Breast epithelium (tissue), 4 donors: ENCODE data around the gene SLC34A1. TPM values are rescaled to one million over a fixed set of nuclear protein-coding genes. Genes with fewer than 3 reads are reported as not detected.

ENCODE experiments used
- DNase-seq, 2 donors: peaks; one replicate each; pipeline ENCODE4 v3.0.0-alpha.2; 2019; ENCODE audit warnings: low spot score in 2 of 2
- H3K27ac ChIP-seq, 2 donors: fragments of 200-600 bp; sonication (generic) in 1 of 2; one replicate each; pipeline ENCODE4 v1.5.1; 2016 to 2019; ENCODE audit warnings: mild to moderate bottlenecking in 1 of 2
- H3K27me3 ChIP-seq, 2 donors: fragments of 200-600 bp; sonication (generic) in 1 of 2; one replicate each; pipeline versions ENCODE4 v1.5.1 to v1.6.0; 2017 to 2019; ENCODE audit warnings: control low read depth in 1 of 2, mild to moderate bottlenecking in 1 of 2
- H3K36me3 ChIP-seq: fragments of 200-600 bp; one replicate; pipeline ENCODE4 v1.5.1; 2019
- H3K4me1 ChIP-seq, 2 donors: fragments of 200-600 bp; sonication (generic); one replicate each; pipeline ENCODE4 v1.5.1; 2016 to 2019; ENCODE audit warnings: control low read depth in 1 of 2
- H3K4me3 ChIP-seq, 3 donors: fragments of 200-600 bp; sonication (generic); 1 replicate in 2 of 3; 2 replicates in 1 of 3; pipeline ENCODE4 v1.5.1; 2016 to 2019; ENCODE audit warnings: mild to moderate bottlenecking in 3 of 3, moderate library complexity in 2 of 3
- H3K9me3 ChIP-seq, 2 donors: fragments of 200-600 bp; sonication (generic) in 1 of 2; one replicate each; pipeline ENCODE4 v1.5.1; 2016 to 2019; ENCODE audit warnings: control low read depth in 1 of 2
- POLR2A ChIP-seq: fragments of 450-650 bp; IDR thresholded peaks from one replicate; pipeline ENCODE4 v1.6.1; 2016; ENCODE audit warnings: antibody characterized with exemption, mild to moderate bottlenecking, moderate library complexity
- POLR2AphosphoS5 ChIP-seq, 3 donors: sonication (generic); formaldehyde crosslinking; IDR thresholded peaks; one replicate each; pipeline ENCODE4 v1.6.1; 2017; ENCODE audit warnings: antibody characterized with exemption in 3 of 3
- intact Hi-C: fragments of 100-400 bp; cut with DNase I; formaldehyde crosslinking; loops from one replicate; pipeline ENCODE4 v1.15.1; 2023; ENCODE audit warnings: low total_unique reads
- total RNA-seq, 3 donors: library from RNA; depleted of rRNA; stranded (reverse); fragments of >200 nt; gene quantifications; one replicate each; pipeline ENCODE4 v1.1.0, GENCODE V29; 2016
- TF ChIP-seq, protein P1 (sequence below), 3 donors: fragments of 450-650 bp; IDR thresholded peaks; one replicate each; pipeline ENCODE4 v1.5.1; 2016 to 2017; ENCODE audit warnings: antibody characterized with exemption in 3 of 3, mild to moderate bottlenecking in 3 of 3, moderate library complexity in 3 of 3

Gene SLC34A1
- total RNA-seq, 3 donors from 2014 or later: not detected

DNA sequence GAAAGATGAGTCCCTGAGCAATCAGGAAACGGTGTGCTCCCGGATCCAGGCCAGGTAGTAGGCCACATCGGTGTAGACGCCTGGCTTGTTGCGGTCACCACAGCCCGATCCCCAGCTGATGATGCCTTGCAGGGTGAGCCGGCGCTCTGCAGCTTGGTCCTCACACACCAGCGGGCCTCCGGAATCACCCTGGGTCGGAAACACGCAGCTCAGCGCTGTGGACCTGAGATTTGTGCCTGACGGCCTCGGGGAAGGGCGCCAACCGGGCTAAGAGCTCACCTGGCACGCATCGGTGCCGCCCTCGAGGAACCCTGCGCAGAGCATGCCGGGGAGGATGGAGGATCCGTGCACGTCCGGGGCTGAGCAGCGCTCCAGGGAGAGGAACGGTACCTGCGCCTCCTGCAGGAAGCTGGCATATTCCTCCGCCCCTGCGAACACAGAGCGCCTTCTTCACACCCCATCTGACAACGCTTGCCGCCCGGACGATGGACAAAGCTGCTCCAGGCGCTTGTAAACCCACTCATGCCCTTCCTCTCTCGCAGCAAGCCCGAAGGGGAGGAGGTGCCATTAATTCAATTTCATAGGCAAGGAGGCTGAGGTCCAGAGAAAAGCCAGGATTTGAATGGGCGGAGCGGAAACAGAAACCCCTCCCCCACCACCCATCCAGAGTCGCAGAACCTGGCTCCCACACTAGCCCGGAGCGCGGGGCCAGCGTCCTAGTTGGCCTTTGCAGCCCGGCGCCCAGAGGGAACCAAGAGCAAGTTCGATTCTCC, 18.2 kb downstream of the SLC34A1 start:
- Histone ChIP-seq H3K27ac (peak overlapping the region in 1 of 2 donors; percentile 11), H3K36me3 (no peaks in the 10 kb centered on the region), H3K9me3 (no peaks in the 10 kb centered on the region), H3K27me3 (peaks cover 9 to 27% of the 10 kb centered on the region in 2 donors), H3K4me3 (peak overlapping the region in 2 of 3 donors; percentile 63 to 71), H3K4me1 (peaks cover 5 to 14% of the 10 kb centered on the region in 2 donors)
- DNase-seq: peak; percentile 48 to 76
- intact Hi-C loops: loop anchor here (5.0 kb wide), 1 partner anchor 100 kb away; no protein-coding TSS in a partner anchor
- TF ChIP-seq POLR2AphosphoS5 (IDR thresholded peaks at IDR 0.05): no peak
- TF ChIP-seq, protein P1, sequence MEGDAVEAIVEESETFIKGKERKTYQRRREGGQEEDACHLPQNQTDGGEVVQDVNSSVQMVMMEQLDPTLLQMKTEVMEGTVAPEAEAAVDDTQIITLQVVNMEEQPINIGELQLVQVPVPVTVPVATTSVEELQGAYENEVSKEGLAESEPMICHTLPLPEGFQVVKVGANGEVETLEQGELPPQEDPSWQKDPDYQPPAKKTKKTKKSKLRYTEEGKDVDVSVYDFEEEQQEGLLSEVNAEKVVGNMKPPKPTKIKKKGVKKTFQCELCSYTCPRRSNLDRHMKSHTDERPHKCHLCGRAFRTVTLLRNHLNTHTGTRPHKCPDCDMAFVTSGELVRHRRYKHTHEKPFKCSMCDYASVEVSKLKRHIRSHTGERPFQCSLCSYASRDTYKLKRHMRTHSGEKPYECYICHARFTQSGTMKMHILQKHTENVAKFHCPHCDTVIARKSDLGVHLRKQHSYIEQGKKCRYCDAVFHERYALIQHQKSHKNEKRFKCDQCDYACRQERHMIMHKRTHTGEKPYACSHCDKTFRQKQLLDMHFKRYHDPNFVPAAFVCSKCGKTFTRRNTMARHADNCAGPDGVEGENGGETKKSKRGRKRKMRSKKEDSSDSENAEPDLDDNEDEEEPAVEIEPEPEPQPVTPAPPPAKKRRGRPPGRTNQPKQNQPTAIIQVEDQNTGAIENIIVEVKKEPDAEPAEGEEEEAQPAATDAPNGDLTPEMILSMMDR (IDR thresholded peaks at IDR 0.05): peak in 2 of 3 donors; percentile 38 to 39

DNA sequence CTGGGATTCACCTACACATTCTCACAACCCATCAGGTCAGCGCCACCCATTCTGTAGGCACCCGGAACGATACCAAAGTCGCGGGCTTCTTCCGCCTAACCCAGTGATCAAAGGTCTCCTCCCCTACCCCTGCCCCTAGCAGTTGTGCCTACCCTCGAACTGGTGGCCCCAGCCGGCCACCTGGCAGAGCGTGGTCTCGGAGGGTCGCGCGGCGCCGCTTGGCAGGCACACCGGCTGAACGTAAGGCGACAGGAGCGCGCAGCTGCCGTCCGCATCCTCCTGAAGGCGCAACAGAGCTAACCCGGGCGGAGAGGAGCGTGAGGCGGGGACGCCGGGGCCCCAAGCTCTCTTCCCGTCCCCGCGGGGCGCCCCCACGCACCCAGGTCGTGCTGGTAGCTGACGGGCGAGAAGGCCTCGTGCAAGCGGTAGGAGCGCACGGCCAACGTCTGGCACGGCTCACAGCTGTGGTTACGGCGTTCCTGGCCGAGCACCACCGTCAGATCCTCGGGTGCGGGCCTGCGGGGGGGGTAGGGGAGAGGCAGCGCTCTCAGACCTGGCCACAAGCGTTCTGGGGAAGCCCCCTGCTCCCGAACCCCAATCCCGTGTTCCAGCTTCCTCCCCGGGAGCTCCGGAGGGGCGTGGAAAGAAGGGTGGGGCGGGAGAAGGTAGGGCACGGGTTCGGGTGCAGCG, 19.0 kb downstream of the SLC34A1 start:
- no peak for DNase-seq
- H3K4me1 ChIP-seq: peaks cover 5 to 14% of the 10 kb centered on the region in 2 donors
- intact Hi-C loops: loop anchor here (5.0 kb wide), 1 partner anchor 99 kb away; no protein-coding TSS in a partner anchor
- H3K27ac ChIP-seq: peak overlapping the region in 1 of 2 donors; percentile 11
- no peaks in the 10 kb centered on the region for H3K9me3 ChIP-seq
- peaks cover 9 to 27% of the 10 kb centered on the region in 2 donors for H3K27me3 ChIP-seq
- peak overlapping the region; percentile 43 to 71 (median 63) for H3K4me3 ChIP-seq
- H3K36me3 ChIP-seq: no peaks in the 10 kb centered on the region
- TF ChIP-seq, protein P1 (IDR thresholded peaks at IDR 0.05): no peak
- TF ChIP-seq POLR2A (no peak), POLR2AphosphoS5 (IDR thresholded peaks at IDR 0.05) (no peak)

DNA sequence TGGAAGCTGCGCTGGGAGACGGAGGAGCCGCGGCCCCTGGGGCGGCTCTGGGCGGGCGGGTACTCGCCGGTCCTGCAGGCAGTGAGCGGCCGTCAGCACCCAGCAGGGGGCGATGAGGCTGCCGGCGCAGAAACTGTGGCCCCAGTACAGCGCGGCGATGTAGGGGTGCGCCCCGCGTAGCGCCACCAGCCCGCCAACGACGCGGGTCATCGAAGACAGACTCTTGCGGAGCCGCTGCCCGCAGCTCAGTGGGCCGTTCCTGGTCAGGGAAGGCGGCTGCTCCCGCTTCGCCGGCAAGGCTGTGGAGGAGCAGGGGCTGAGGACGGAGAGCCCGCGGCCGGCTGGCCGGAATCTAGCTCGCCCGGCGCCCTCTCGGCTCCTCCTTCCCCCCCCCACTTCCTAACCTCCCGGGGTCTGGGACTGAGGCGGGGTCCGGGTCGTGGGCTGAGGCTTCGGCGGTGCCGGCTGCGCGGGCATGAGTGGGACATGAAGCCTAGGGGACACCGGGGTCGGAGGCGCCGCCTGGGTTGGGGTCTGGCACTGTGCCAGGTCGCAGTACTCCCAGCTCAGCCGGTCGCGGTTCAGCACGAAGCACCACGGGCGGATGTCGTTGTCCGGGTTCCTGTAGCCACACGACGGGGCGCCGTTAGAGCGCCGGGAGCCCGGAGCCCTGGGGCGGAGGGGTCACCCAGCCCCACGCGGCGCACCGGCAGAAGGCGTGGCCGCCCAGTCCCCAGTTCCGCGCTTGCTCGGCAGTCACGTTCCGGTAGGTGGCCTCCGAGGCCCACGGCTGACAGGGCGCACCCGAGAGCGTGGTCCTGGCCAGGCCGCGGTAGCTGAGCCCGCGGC, 19.8 kb downstream of the SLC34A1 start:
- H3K27me3 ChIP-seq: peaks cover 9 to 27% of the 10 kb centered on the region in 2 donors
- H3K36me3 ChIP-seq: no peaks in the 10 kb centered on the region
- peaks cover 5 to 14% of the 10 kb centered on the region in 2 donors for H3K4me1 ChIP-seq
- TF ChIP-seq, protein P1 (IDR thresholded peaks at IDR 0.05): peak; percentile 24 to 82 (median 65)
- TF ChIP-seq POLR2AphosphoS5 (IDR thresholded peaks at IDR 0.05) (peak in 2 of 3 donors; percentile 40 to 59), POLR2A (no peak)
- H3K9me3 ChIP-seq: no peaks in the 10 kb centered on the region
- H3K4me3 ChIP-seq: peak overlapping the region; percentile 43 to 71 (median 63)
- H3K27ac ChIP-seq: peak overlapping the region; percentile 11 to 58
- peak; percentile 77 to 85 for DNase-seq
- intact Hi-C loops: loop anchor here (5.0 kb wide), 1 partner anchor 98 kb away; no protein-coding TSS in a partner anchor

DNA sequence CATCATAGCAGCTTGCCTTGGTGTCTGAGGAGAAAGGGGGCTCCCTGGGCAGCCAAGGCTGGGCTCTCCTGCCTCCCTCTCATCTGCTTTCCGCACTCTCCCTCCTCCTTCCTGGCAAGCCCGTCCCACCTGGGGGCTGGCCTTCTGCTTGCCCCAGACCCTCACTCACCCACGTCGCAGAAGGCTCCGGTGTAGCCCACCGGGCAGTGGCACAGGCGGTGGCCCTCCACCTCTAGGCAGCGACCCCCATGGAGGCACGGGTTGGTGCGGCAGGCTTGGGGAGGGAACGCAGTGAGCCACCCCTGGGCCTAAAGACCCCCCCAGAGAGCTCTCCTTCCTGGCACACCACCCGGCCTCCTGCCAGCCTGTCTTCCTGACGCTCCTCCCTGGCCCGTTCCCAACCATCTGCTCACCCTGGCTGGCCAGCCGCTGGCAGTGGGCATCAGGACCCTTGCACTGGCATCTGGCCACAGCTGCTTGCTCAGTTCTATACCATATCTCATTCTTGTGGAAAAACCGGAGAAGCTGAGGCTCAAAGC, 20.5 kb downstream of the SLC34A1 start:
- intact Hi-C loops: loop anchor here (5.0 kb wide), 2 partner anchors 43 to 98 kb away; partner anchors contain the start of gene PRR7
- peaks cover 9 to 26% of the 10 kb centered on the region in 2 donors for H3K27me3 ChIP-seq
- peak overlapping the region; percentile 4 to 58 for H3K27ac ChIP-seq

More for the DNA sequence above, 20.5 kb downstream of the SLC34A1 start:
- Histone ChIP-seq H3K4me3 (peak overlapping the region; percentile 43 to 71 (median 63)), H3K4me1 (peaks cover 5 to 13% of the 10 kb centered on the region in 2 donors), H3K36me3 (no peaks in the 10 kb centered on the region), H3K9me3 (no peaks in the 10 kb centered on the region)
- no peak for DNase-seq
- TF ChIP-seq POLR2A: no peak
- TF ChIP-seq POLR2AphosphoS5 (IDR thresholded peaks at IDR 0.05): no peak
- TF ChIP-seq, protein P1 (IDR thresholded peaks at IDR 0.05): no peak
